GM21717 (cell line): ENCODE data around the gene EHBP1.
"Not testable (repeated sequence)": the region's sequence is repeated elsewhere in the genome, so short reads cannot be mapped to it uniquely, and the experiment has no call there.

Experiments
- ATAC-seq: cut with Tn5 transposase; IDR thresholded peaks from one replicate; pipeline ENCODE4 v1.9.1; 2021; ENCODE audit warnings: mild to moderate bottlenecking, moderate library complexity; ENCODE audit not compliant: unreplicated experiment

Gene EHBP1

GRCh38 chr2:62704654-62705006 is 883 bp upstream of the EHBP1 start:
- no peak for ATAC-seq

- peak; percentile 9 for ATAC-seq
These were observed 577 bp downstream of the EHBP1 start for GRCh38 chr2:62705859-62706720.

GRCh38 chr2:62706721-62707521 is 1.4 kb downstream of the EHBP1 start:
- ATAC-seq = no peak

- ATAC-seq = no peak
These were observed 3.2 kb downstream of the EHBP1 start for GRCh38 chr2:62708751-62709150.

- no peak for ATAC-seq
These were observed 6.5 kb downstream of the EHBP1 start for GRCh38 chr2:62711832-62712494.

- not testable (repeated sequence) for ATAC-seq
These were observed 7.7 kb downstream of the EHBP1 start for GRCh38 chr2:62713196-62713595.

GRCh38 chr2:62713837-62714236 is 8.3 kb downstream of the EHBP1 start:
- ATAC-seq = no peak

- ATAC-seq = no peak
These were observed 11.3 kb downstream of the EHBP1 start for GRCh38 chr2:62716768-62717167.

- ATAC-seq = no peak
These were observed 12.1 kb downstream of the EHBP1 start for GRCh38 chr2:62717503-62718081.

GRCh38 chr2:62718225-62718822 is 12.8 kb downstream of the EHBP1 start:
- ATAC-seq = no peak

GRCh38 chr2:62719757-62720156 is 14.2 kb downstream of the EHBP1 start:
- no peak for ATAC-seq

GRCh38 chr2:62722679-62723078 is 17.2 kb downstream of the EHBP1 start:
- ATAC-seq = no peak

- no peak for ATAC-seq
These were observed 17.7 kb downstream of the EHBP1 start for GRCh38 chr2:62723253-62723652.

- no peak for ATAC-seq
These were observed 18.6 kb downstream of the EHBP1 start for GRCh38 chr2:62724106-62724505.

GRCh38 chr2:62724886-62725711 is 19.6 kb downstream of the EHBP1 start:
- no peak for ATAC-seq

- ATAC-seq = no peak
These were observed 20.2 kb downstream of the EHBP1 start for GRCh38 chr2:62725712-62726055.

GRCh38 chr2:62727259-62727867 is 21.9 kb downstream of the EHBP1 start:
- peak; percentile 67 for ATAC-seq

- no peak for ATAC-seq
These were observed 22.5 kb downstream of the EHBP1 start for GRCh38 chr2:62727876-62728566.

GRCh38 chr2:62731275-62731674 is 25.8 kb downstream of the EHBP1 start:
- no peak for ATAC-seq
